ENCODE data around the gene PLEKHG2. TPM values are rescaled to one million over a fixed set of nuclear protein-coding genes. Genes with fewer than 3 reads are reported as not detected.
"Not testable (repeated sequence)": the region's sequence is repeated elsewhere in the genome, so short reads cannot be mapped to it uniquely, and the experiment has no call there.

Gene PLEKHG2
- polyA plus RNA-seq, 3 donors, result 53.2 to 68.0 (median 59.0) TPM

- DNase-seq (ENCODE audit: low read depth in 3 of 3, low spot score in 2 of 3), result peak; percentile 75 to 95 (median 87)
Observed at GRCh38 chr19:39435499-39436349, 23.3 kb downstream of the PLEKHG2 start, which contains the start of gene RPS16. Gene RPS16, minus strand, starts transcription at chr19:39435949. Its CDS starts 54 bp downstream, at chr19:39435895.

GRCh38 chr19:39436350-39436716, 23.9 kb downstream of the PLEKHG2 start:
- DNase-seq (ENCODE audit: low read depth in 3 of 3, low spot score in 2 of 3), result no peak

GRCh38 chr19:39438270-39438934, 25.9 kb downstream of the PLEKHG2 start:
- DNase-seq (ENCODE audit: low read depth in 3 of 3, low spot score in 2 of 3), result no peak

- no peak for DNase-seq (ENCODE audit: low read depth in 3 of 3, low spot score in 2 of 3)
Observed at GRCh38 chr19:39444598-39445195, 32.2 kb downstream of the PLEKHG2 start.

GRCh38 chr19:39445196-39446111, 33.0 kb downstream of the PLEKHG2 start, which contains the start of gene SUPT5H:
Gene SUPT5H, plus strand, starts transcription at chr19:39445582. Its CDS starts 309 bp downstream, at chr19:39445891.
- peak; percentile 90 to 93 (median 90) for DNase-seq (ENCODE audit: low read depth in 3 of 3, low spot score in 2 of 3)

GRCh38 chr19:39446365-39447084, 34.1 kb downstream of the PLEKHG2 start:
- DNase-seq (ENCODE audit: low read depth in 3 of 3, low spot score in 2 of 3), result no peak

GRCh38 chr19:39448271-39448670, 35.8 kb downstream of the PLEKHG2 start:
- no peak for DNase-seq (ENCODE audit: low read depth in 3 of 3, low spot score in 2 of 3)

GRCh38 chr19:39449116-39449797, 36.8 kb downstream of the PLEKHG2 start:
- no peak for DNase-seq (ENCODE audit: low read depth in 3 of 3, low spot score in 2 of 3)

GRCh38 chr19:39451257-39451656, 38.8 kb downstream of the PLEKHG2 start:
- DNase-seq (ENCODE audit: low read depth in 3 of 3, low spot score in 2 of 3), result not testable (repeated sequence)

- DNase-seq (ENCODE audit: low read depth in 3 of 3, low spot score in 2 of 3), result no peak
Observed at GRCh38 chr19:39463403-39463802, 50.9 kb downstream of the PLEKHG2 start.

GRCh38 chr19:39465956-39466747, 53.7 kb downstream of the PLEKHG2 start:
- no peak for DNase-seq (ENCODE audit: low read depth in 3 of 3, low spot score in 2 of 3)

- no peak for DNase-seq (ENCODE audit: low read depth in 3 of 3, low spot score in 2 of 3)
Observed at GRCh38 chr19:39467941-39468340, 55.5 kb downstream of the PLEKHG2 start.

- DNase-seq (ENCODE audit: low read depth in 3 of 3, low spot score in 2 of 3), result no peak
Observed at GRCh38 chr19:39469036-39469435, 56.6 kb downstream of the PLEKHG2 start.

- no peak for DNase-seq (ENCODE audit: low read depth in 3 of 3, low spot score in 2 of 3)
Observed at GRCh38 chr19:39469567-39469966, 57.1 kb downstream of the PLEKHG2 start.

- DNase-seq (ENCODE audit: low read depth in 3 of 3, low spot score in 2 of 3), result no peak
Observed at GRCh38 chr19:39470724-39471339, 58.4 kb downstream of the PLEKHG2 start.

- no peak for DNase-seq (ENCODE audit: low read depth in 3 of 3, low spot score in 2 of 3)
Observed at GRCh38 chr19:39471756-39472536, 59.5 kb downstream of the PLEKHG2 start.

All from right renal cortex interstitium (tissue), 3 donors.